ENCODE measurements around the gene MAML2. TPM values are rescaled to one million over a fixed set of nuclear protein-coding genes. Genes with fewer than 3 reads are reported as not detected.

The MAML2 gene
- total and polyA plus RNA-seq, 2 donors: 7.9 to 25.6 TPM

DNA sequence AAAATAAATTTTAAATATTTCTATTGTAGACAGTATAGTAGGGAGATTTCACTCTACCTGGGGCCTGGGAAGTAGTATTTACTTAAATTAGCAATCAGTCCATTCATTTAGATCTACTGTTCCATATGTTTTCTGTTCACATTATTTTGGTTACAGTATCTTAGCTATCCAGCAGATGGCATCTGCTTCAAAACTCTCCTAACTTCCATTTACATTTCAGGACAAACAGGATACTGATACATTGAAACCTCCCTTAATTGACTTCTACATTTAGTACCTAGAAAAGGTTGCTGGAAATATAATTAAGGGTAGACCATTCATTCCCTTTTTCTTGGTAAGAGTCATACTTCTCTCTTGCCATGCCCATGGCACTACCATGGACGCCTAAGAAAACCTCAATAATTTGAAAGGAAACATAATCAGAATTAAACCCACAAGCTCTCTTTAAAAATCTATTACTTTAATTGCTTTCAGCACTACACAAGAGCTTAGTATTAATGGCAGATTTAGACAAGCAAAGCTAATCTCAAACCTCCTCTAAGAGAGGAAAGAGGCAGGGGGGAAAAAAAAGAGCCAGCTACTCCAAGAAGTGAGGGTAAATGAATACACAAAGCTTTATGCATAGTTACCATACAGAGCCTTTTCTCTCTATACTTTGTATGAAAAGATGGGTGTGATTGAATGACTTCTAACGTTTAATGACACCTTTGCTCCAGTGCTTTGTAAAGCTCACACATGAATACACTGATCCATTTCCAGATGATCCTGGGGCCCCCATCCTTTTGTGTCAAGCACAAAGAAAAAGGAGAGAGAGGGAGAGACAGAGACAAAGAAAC lies 287.9 kb downstream of the MAML2 start:
- no peaks in the 10 kb centered on the region for H3K36me3 ChIP-seq (ENCODE audit: insufficient read depth)
- peak overlapping the region; percentile 18 for H3K27ac ChIP-seq (ENCODE audit: low read depth)
- H3K4me3 ChIP-seq (ENCODE audit: low read depth, low read length): no peak overlapping the region
- 58% methylated on average over 2 of the region's 2 CpGs for WGBS
- H3K4me1 ChIP-seq (ENCODE audit: insufficient read depth): no peaks in the 10 kb centered on the region
- no peak for DNase-seq (ENCODE audit: extremely low spot score)

- Histone ChIP-seq H3K36me3 (ENCODE audit: insufficient read depth) (no peaks in the 10 kb centered on the region), H3K27ac (ENCODE audit: low read depth) (no peak overlapping the region), H3K4me3 (ENCODE audit: low read depth, low read length) (no peak overlapping the region), H3K4me1 (ENCODE audit: insufficient read depth) (no peaks in the 10 kb centered on the region)
- WGBS: 34% methylated on average over 2 of the region's 2 CpGs
- no peak for DNase-seq (ENCODE audit: extremely low spot score)
Measured at GRCh38 chr11:96052921-96053651, 289.9 kb downstream of the MAML2 start.

GRCh38 chr11:96051820-96052219 lies 291.2 kb downstream of the MAML2 start:
- H3K27ac ChIP-seq (ENCODE audit: low read depth): no peak overlapping the region
- no peaks in the 10 kb centered on the region for H3K36me3 ChIP-seq (ENCODE audit: insufficient read depth)
- H3K4me3 ChIP-seq (ENCODE audit: low read depth, low read length): no peak overlapping the region
- no peak for DNase-seq (ENCODE audit: extremely low spot score)
- H3K4me1 ChIP-seq (ENCODE audit: insufficient read depth): peaks cover 2% of the 10 kb centered on the region
- 83% methylated on average over 1 of the region's 1 CpG for WGBS

- no peak for DNase-seq (ENCODE audit: extremely low spot score)
- 93% methylated on average over 1 of the region's 1 CpG for WGBS
- H3K4me3 ChIP-seq (ENCODE audit: low read depth, low read length): no peak overlapping the region
- no peaks in the 10 kb centered on the region for H3K36me3 ChIP-seq (ENCODE audit: insufficient read depth)
- H3K27ac ChIP-seq (ENCODE audit: low read depth): no peak overlapping the region
- peaks cover 2% of the 10 kb centered on the region for H3K4me1 ChIP-seq (ENCODE audit: insufficient read depth)
Measured at GRCh38 chr11:96050435-96051182, 292.4 kb downstream of the MAML2 start.

GRCh38 chr11:96049426-96049825 lies 293.6 kb downstream of the MAML2 start:
- no peaks in the 10 kb centered on the region for H3K36me3 ChIP-seq (ENCODE audit: insufficient read depth)
- peaks cover 2% of the 10 kb centered on the region for H3K4me1 ChIP-seq (ENCODE audit: insufficient read depth)
- H3K27ac ChIP-seq (ENCODE audit: low read depth): no peak overlapping the region
- H3K4me3 ChIP-seq (ENCODE audit: low read depth, low read length): no peak overlapping the region
- DNase-seq (ENCODE audit: extremely low spot score): no peak
- 80% methylated on average over 2 of the region's 2 CpGs for WGBS

DNA sequence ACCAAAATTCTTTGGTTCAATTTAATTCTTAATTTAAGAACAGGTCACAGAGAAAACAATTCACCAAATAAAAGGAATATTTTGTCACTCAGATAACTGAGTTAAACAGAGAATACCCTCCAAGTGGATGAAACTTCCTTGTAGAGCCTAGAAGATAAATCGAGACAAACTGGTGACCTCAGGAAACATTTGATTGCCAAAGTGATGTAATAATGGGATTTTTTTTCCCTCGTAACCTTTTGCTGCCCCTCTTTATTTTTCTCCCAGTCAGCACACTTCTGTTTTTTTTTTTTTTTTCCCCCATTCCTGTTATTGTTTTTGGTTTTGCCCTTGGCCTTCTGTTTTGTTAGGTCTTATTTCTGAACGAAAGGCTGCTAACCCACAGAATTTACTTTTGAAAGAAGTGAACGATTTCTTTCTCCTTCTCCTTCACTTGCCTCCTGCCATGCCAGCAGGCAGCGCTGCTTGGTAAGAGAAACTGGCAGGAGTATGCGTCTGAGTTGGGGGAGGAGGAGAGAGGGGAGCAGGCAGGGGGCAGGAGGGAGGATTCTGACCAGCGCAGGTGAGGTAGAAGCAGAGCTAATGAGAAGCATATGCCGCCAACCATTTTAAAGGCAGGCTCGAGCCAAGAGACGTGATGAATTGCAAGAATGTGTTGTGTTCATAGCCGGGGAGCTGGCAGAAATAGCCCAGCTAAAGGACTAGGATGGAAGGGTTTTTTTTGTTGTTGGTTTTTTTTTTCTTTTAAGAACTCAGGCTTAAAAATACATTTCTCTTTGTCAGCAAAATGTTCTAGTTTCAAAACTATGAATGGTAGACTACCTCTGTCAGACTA lies 297.2 kb downstream of the MAML2 start:
- WGBS: 29% methylated on average over 11 of the region's 11 CpGs
- DNase-seq (ENCODE audit: extremely low spot score): no peak
- Histone ChIP-seq H3K4me3 (ENCODE audit: low read depth, low read length) (no peak overlapping the region), H3K36me3 (ENCODE audit: insufficient read depth) (no peaks in the 10 kb centered on the region), H3K27ac (ENCODE audit: low read depth) (no peak overlapping the region), H3K4me1 (ENCODE audit: insufficient read depth) (peaks cover 2% of the 10 kb centered on the region)

DNA sequence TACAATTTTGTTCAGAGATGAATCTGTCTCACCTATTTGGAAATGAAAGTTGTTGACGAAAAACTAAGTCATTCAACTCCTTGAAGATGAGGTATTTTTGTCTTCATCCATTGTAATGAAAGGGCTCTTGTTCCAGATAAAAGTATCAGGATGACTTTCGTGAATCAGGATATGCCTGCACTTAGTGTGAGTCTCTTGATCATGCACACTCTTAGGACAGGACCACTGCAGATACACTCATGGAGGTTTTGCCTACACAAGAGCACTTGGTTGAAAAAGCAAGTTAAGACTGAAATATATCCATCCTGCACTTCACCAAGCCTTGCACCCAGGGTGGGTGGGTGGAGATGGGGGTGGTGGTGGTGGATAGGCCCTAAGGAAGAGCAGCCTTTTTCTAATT lies 298.2 kb downstream of the MAML2 start:
- WGBS: 95% methylated on average over 2 of the region's 2 CpGs
- no peak overlapping the region for H3K4me3 ChIP-seq (ENCODE audit: low read depth, low read length)
- DNase-seq (ENCODE audit: extremely low spot score): no peak
- H3K27ac ChIP-seq (ENCODE audit: low read depth): no peak overlapping the region
- H3K36me3 ChIP-seq (ENCODE audit: insufficient read depth): no peaks in the 10 kb centered on the region
- H3K4me1 ChIP-seq (ENCODE audit: insufficient read depth): peaks cover 2% of the 10 kb centered on the region

- Histone ChIP-seq H3K36me3 (ENCODE audit: insufficient read depth) (no peaks in the 10 kb centered on the region), H3K4me1 (ENCODE audit: insufficient read depth) (peaks cover 2% of the 10 kb centered on the region), H3K27ac (ENCODE audit: low read depth) (no peak overlapping the region), H3K4me3 (ENCODE audit: low read depth, low read length) (no peak overlapping the region)
- DNase-seq (ENCODE audit: extremely low spot score): no peak
Measured at GRCh38 chr11:96044311-96044710, 298.7 kb downstream of the MAML2 start.

- WGBS: 78% methylated on average over 1 of the region's 1 CpG
- no peak overlapping the region for H3K27ac ChIP-seq (ENCODE audit: low read depth)
Measured at GRCh38 chr11:96043291-96043690, 299.7 kb downstream of the MAML2 start.

DNA sequence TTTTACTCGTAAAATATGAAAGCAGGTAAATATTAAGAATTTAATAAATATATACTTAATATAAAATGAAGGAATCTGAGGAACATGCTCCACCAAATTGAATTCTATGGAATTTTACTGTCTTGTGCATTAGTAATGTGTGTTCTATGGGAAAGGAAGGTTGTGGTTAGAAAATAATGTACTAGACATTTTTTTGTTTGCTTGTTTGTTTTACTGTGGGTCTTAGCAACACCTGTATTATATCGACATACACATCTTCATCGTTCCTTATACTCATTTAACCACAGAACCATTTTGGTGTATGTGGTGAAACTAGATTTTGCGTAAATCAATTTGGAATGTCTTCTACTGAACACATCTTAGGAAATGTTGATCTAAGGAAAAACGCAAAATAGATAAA lies 304.9 kb downstream of the MAML2 start:
- WGBS: 76% methylated on average over 5 of the region's 5 CpGs
- Histone ChIP-seq H3K4me1 (ENCODE audit: insufficient read depth) (no peaks in the 10 kb centered on the region), H3K27ac (ENCODE audit: low read depth) (no peak overlapping the region), H3K36me3 (ENCODE audit: insufficient read depth) (no peaks in the 10 kb centered on the region), H3K4me3 (ENCODE audit: low read depth, low read length) (no peak overlapping the region)
- DNase-seq (ENCODE audit: extremely low spot score): no peak

More at GRCh38 chr11:96043291-96043690, 299.7 kb downstream of the MAML2 start:
- Histone ChIP-seq H3K36me3 (ENCODE audit: insufficient read depth) (no peaks in the 10 kb centered on the region), H3K4me3 (ENCODE audit: low read depth, low read length) (no peak overlapping the region), H3K4me1 (ENCODE audit: insufficient read depth) (peaks cover 2% of the 10 kb centered on the region)
- DNase-seq (ENCODE audit: extremely low spot score): no peak

- 30% methylated on average over 4 of the region's 4 CpGs for WGBS
- H3K4me3 ChIP-seq (ENCODE audit: low read depth, low read length): no peak overlapping the region
Measured at GRCh38 chr11:96037405-96037949, 305.5 kb downstream of the MAML2 start.

GRCh38 chr11:96036863-96037262 lies 306.1 kb downstream of the MAML2 start:
- Histone ChIP-seq H3K4me3 (ENCODE audit: low read depth, low read length) (no peak overlapping the region), H3K4me1 (ENCODE audit: insufficient read depth) (no peaks in the 10 kb centered on the region), H3K27ac (ENCODE audit: low read depth) (no peak overlapping the region), H3K36me3 (ENCODE audit: insufficient read depth) (no peaks in the 10 kb centered on the region)
- 48% methylated on average over 6 of the region's 6 CpGs for WGBS
- DNase-seq (ENCODE audit: extremely low spot score): no peak

More at GRCh38 chr11:96037405-96037949, 305.5 kb downstream of the MAML2 start:
- no peaks in the 10 kb centered on the region for H3K4me1 ChIP-seq (ENCODE audit: insufficient read depth)
- DNase-seq (ENCODE audit: extremely low spot score): peak; percentile 50
- H3K27ac ChIP-seq (ENCODE audit: low read depth): no peak overlapping the region
- H3K36me3 ChIP-seq (ENCODE audit: insufficient read depth): no peaks in the 10 kb centered on the region

GRCh38 chr11:96035740-96036078 lies 307.3 kb downstream of the MAML2 start:
- H3K36me3 ChIP-seq (ENCODE audit: insufficient read depth): no peaks in the 10 kb centered on the region
- no peak for DNase-seq (ENCODE audit: extremely low spot score)
- no peak overlapping the region for H3K4me3 ChIP-seq (ENCODE audit: low read depth, low read length)
- WGBS: 74% methylated on average over 3 of the region's 3 CpGs
- no peaks in the 10 kb centered on the region for H3K4me1 ChIP-seq (ENCODE audit: insufficient read depth)
- H3K27ac ChIP-seq (ENCODE audit: low read depth): no peak overlapping the region

All from urinary bladder (tissue), 4 donors.